B cell (primary cell): ENCODE results near the gene NFYC. TPM values are rescaled to one million over a fixed set of nuclear protein-coding genes. Genes with fewer than 3 reads are reported as not detected.

ENCODE experiments used
- ATAC-seq: fragments of 200-7000 bp; cut with Tn5 transposase; one replicate; pipeline ENCODE4 v1.10.0; 2021; ENCODE audit warnings: low read depth, mild to moderate bottlenecking, moderate number of reproducible peaks, moderate library complexity
- CTCF ChIA-PET: fragments of 350-600 bp; sonication (Branson Sonifier 250); formaldehyde crosslinking; loops from one replicate; lab custom pipeline; 2021; ENCODE audit warnings: antibody characterized with exemption, inconsistent platforms; lab: Charles Lee
- POLR2A ChIA-PET: fragments of 350-600 bp; sonication (Branson Sonifier 250); formaldehyde crosslinking; loops from one replicate; lab custom pipeline; 2021; ENCODE audit warnings: antibody characterized with exemption; lab: Charles Lee
- DNase-seq: peaks from one replicate; pipeline ENCODE4 v3.0.0; 2013
- H2AFZ ChIP-seq: 2 replicates; pipeline ENCODE4 v1.6.1; 2012; ENCODE audit warnings: mild to moderate bottlenecking, low read depth, low read length; ENCODE audit not compliant: insufficient read depth, poor library complexity, severe bottlenecking
- H3K27ac ChIP-seq, 2 donors: 1 replicate in 1 of 2; 2 replicates in 1 of 2; pipeline ENCODE4 v1.5.1; 2012 to 2013; ENCODE audit warnings: low read length in 2 of 2, mild to moderate bottlenecking in 2 of 2, moderate library complexity in 1 of 2
- H3K27me3 ChIP-seq, 4 experiments: fragments of 200-600 bp in 1 of 4; sonication (generic) in 1 of 4; replicated peaks in 1 of 4; 1 replicate in 2 of 4; 2 replicates in 2 of 4; pipeline versions ENCODE4 v1.6.1 to v1.7.0; 2013 to 2016; ENCODE audit warnings: low read length in 3 of 4, mild to moderate bottlenecking in 2 of 4, mixed read lengths in 1 of 4, moderate library complexity in 1 of 4; ENCODE audit not compliant: insufficient read depth in 4 of 4, control insufficient read depth in 3 of 4; ENCODE audit errors: control extremely low read depth in 1 of 4
- H3K36me3 ChIP-seq, 2 experiments: replicated peaks in 1 of 2; 1 replicate in 1 of 2; 2 replicates in 1 of 2; pipeline versions ENCODE4 v1.6.1 to v1.7.1; 2013; ENCODE audit warnings: low read length in 1 of 2; ENCODE audit not compliant: insufficient read depth in 2 of 2, control insufficient read depth in 1 of 2; ENCODE audit errors: control extremely low read depth in 1 of 2, extremely low read depth in 1 of 2
- H3K4me1 ChIP-seq, 2 donors: fragments of 200-600 bp in 1 of 2; sonication (generic) in 1 of 2; 1 replicate in 1 of 2; 2 replicates in 1 of 2; pipeline versions ENCODE4 v1.5.1 to v1.6.1; 2013 to 2017; ENCODE audit warnings: low read length in 2 of 2; ENCODE audit not compliant: control insufficient read depth in 2 of 2, insufficient read depth in 2 of 2
- H3K4me2 ChIP-seq: replicated peaks from 2 replicates; pipeline ENCODE3; 2012; ENCODE audit warnings: mild to moderate bottlenecking, low read depth, low read length; ENCODE audit not compliant: poor library complexity, severe bottlenecking
- H3K4me3 ChIP-seq, 5 experiments: fragments of 200-600 bp in 1 of 5; sonication (generic) in 1 of 5; 1 replicate in 3 of 5; 2 replicates in 2 of 5; pipeline versions ENCODE4 v1.5.1 to v1.7.0; 2011 to 2016; ENCODE audit warnings: low read length in 4 of 5, mild to moderate bottlenecking in 4 of 5, low read depth in 2 of 5, control low read depth in 1 of 5, moderate library complexity in 1 of 5; ENCODE audit not compliant: insufficient read depth in 1 of 5; ENCODE audit errors: control extremely low read depth in 1 of 5, extremely low read depth in 1 of 5
- H3K79me2 ChIP-seq: fragments of 200-600 bp; sonication (generic); one replicate; pipeline ENCODE4 v1.6.0; 2016; ENCODE audit warnings: low read length; ENCODE audit not compliant: control insufficient read depth, insufficient read depth
- H3K9ac ChIP-seq: fragments of 200-600 bp; sonication (generic); 2 replicates; pipeline ENCODE4 v1.6.1; 2017; ENCODE audit warnings: mild to moderate bottlenecking, low read length, moderate library complexity
- H3K9me3 ChIP-seq, 3 donors: one replicate each; pipeline versions ENCODE4 v1.6.1 to v1.7.1; 2013; ENCODE audit warnings: low read length in 2 of 3; ENCODE audit not compliant: control insufficient read depth in 2 of 3, insufficient read depth in 1 of 3; ENCODE audit errors: control extremely low read depth in 1 of 3
- H4K20me1 ChIP-seq: 2 replicates; pipeline ENCODE4 v1.6.0; 2012; ENCODE audit warnings: mild to moderate bottlenecking, low read length; ENCODE audit not compliant: insufficient read depth, control insufficient read depth, poor library complexity, severe bottlenecking
- H3K27ac Mint-ChIP-seq: one replicate; pipeline ENCODE4 v1.8.0; 2021; ENCODE audit warnings: mixed read lengths
- H3K27me3 Mint-ChIP-seq: one replicate; pipeline ENCODE4 v1.8.0; 2021; ENCODE audit warnings: mixed read lengths
- H3K4me1 Mint-ChIP-seq: one replicate; pipeline ENCODE4 v1.8.0; 2021; ENCODE audit warnings: mixed read lengths
- H3K4me3 Mint-ChIP-seq: one replicate; pipeline ENCODE4 v1.8.0; 2021; ENCODE audit warnings: mixed read lengths
- H3K9me3 Mint-ChIP-seq: one replicate; pipeline ENCODE4 v1.8.0; 2022; ENCODE audit warnings: mixed read lengths; ENCODE audit not compliant: insufficient read depth
- EZH2 ChIP-seq: IDR thresholded peaks from 2 replicates; pipeline ENCODE4 v1.6.1; 2012; ENCODE audit warnings: borderline replicate concordance, low read depth, mild to moderate bottlenecking, moderate library complexity, low read length; ENCODE audit not compliant: insufficient read depth, poor library complexity, severe bottlenecking
- WGBS: methylation state at CpG from one replicate; pipeline ENCODE4 v1.1.5; 2013; ENCODE audit warnings: missing lambda C conversion rate; ENCODE audit not compliant: insufficient coverage; 5-methylcytosine and 5-hydroxymethylcytosine counted together
- intact Hi-C: fragments of 100-400 bp; cut with micrococcal nuclease; formaldehyde crosslinking; loops from one replicate; pipeline ENCODE4 v1.10.0; 2022
- polyA plus RNA-seq: library from polyadenylated mRNA; depleted of rRNA; stranded (reverse); fragments of >200 nt; gene quantifications from 2 replicates; pipeline ENCODE4 v1.2.3, GENCODE V29; 2012
- total RNA-seq, 2 donors: library from RNA; stranded (reverse); fragments of 120-200 nt in 1 of 2; gene quantifications; 1 replicate in 1 of 2; 2 replicates in 1 of 2; pipeline versions ENCODE4 v1.2.3 to v1.2.4, GENCODE V29; 2013 to 2022
- TF ChIP-seq, protein P1 (sequence below): fragments of 200-600 bp; IDR thresholded peaks from one replicate; pipeline ENCODE4 v1.8.0; 2022; ENCODE audit warnings: antibody characterized with exemption, mild to moderate bottlenecking

Gene NFYC
- total and polyA plus RNA-seq, 2 donors (not counting 1 experiment from before 2014, with no cell fraction given): 88.7 to 123 TPM

DNA sequence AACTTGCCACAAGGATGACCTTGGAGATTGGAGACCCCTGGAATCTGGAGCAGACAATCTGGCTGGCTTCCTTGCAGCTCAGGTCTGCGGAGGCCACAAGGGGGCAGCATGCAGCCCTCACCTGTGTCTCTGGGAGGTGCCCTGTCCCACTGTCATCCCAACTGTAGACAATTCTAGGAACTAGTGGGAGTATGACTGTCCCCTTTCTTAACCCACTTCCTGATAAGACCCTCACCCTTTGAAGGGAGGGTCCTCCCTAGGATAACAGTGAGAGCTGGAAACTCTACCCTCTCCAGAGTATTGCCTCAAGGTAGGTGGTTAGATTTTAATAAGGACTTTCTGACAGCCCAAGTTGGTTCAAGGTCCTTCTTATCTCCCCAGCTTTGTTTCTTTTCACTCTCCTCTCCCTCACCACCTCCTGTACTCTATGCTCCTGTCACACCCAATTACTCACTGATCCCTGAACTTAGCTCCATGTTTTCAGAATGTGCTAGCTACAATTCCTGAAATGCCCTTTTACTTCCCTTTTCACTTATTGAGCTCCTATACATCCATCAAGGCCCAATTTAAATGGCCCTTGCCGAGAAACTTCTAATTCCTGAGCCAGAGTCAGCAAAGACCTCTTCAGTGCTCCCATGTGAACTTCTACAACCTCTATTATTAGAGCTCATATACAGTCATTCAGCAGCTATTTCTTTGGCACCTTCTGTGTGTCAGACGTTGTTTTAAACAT, 82.9 kb downstream of the NFYC start:
- no peaks in the 10 kb centered on the region for H3K4me1 ChIP-seq
- H3K4me3 Mint-ChIP-seq: no peak overlapping the region

More for the DNA sequence above, 82.9 kb downstream of the NFYC start:
- Mint-ChIP-seq H3K9me3 (no peaks in the 10 kb centered on the region), H3K27me3 (no peaks in the 10 kb centered on the region), H3K27ac (no peak overlapping the region), H3K4me1 (peaks cover 2% of the 10 kb centered on the region)
- Histone ChIP-seq H3K4me2 (no peak overlapping the region), H3K27me3 (no peaks in the 10 kb centered on the region), H2AFZ (no peak overlapping the region), H3K79me2 (no peaks in the 10 kb centered on the region), H3K36me3 (peaks cover 1 to 39% of the 10 kb centered on the region in 2 experiments), H4K20me1 (peaks cover 10% of the 10 kb centered on the region), H3K27ac (no peak overlapping the region), H3K9me3 (peaks cover 1 to 8% (median 2%) of the 10 kb centered on the region in 3 donors), H3K9ac (no peak overlapping the region), H3K4me3 (no peak overlapping the region)
- CTCF ChIA-PET: interaction anchor here (0.7 to 9.7 kb wide), 53 partner anchors 7 to 654 kb away, joined by 3 to 193 read pairs (median 4); partner anchors contain the start of genes CITED4 and NFYC
- ATAC-seq (peak; percentile 49), DNase-seq (peak; percentile 73)
- 0% methylated on average over 1 of the region's 3 CpGs for WGBS
- TF ChIP-seq EZH2: no peak
- TF ChIP-seq, protein P1, sequence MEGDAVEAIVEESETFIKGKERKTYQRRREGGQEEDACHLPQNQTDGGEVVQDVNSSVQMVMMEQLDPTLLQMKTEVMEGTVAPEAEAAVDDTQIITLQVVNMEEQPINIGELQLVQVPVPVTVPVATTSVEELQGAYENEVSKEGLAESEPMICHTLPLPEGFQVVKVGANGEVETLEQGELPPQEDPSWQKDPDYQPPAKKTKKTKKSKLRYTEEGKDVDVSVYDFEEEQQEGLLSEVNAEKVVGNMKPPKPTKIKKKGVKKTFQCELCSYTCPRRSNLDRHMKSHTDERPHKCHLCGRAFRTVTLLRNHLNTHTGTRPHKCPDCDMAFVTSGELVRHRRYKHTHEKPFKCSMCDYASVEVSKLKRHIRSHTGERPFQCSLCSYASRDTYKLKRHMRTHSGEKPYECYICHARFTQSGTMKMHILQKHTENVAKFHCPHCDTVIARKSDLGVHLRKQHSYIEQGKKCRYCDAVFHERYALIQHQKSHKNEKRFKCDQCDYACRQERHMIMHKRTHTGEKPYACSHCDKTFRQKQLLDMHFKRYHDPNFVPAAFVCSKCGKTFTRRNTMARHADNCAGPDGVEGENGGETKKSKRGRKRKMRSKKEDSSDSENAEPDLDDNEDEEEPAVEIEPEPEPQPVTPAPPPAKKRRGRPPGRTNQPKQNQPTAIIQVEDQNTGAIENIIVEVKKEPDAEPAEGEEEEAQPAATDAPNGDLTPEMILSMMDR: peak; percentile 85
- POLR2A ChIA-PET: no interaction called here
- intact Hi-C loops: loop anchor here (1.0 to 5.0 kb wide), 2 partner anchors 76 to 162 kb away; no protein-coding TSS in a partner anchor
